Measurements from ENCODE around the gene APOL1. TPM values are rescaled to one million over a fixed set of nuclear protein-coding genes. Genes with fewer than 3 reads are reported as not detected.

The APOL1 gene
- total RNA-seq, 2 experiments from 2014 or later: 6.4 to 7.3 TPM

- ChIA-PET POLR2A (no interaction called here), CTCF (no interaction called here)
- Histone ChIP-seq H3K4me3 (ENCODE audit: low read length) (no peak overlapping the region), H3K36me3 (ENCODE audit: insufficient read depth, low read length) (no peaks in the 10 kb centered on the region), H3K4me1 (ENCODE audit: insufficient read depth, low read length) (peaks cover 6% of the 10 kb centered on the region), H3K27me3 (ENCODE audit: control insufficient read depth in 1 of 2, insufficient read depth in 2 of 2, low read length in 2 of 2) (peaks cover 0 to 4% of the 10 kb centered on the region in 2 experiments), H3K27ac (ENCODE audit: low read depth in 1 of 2, low read length in 2 of 2) (no peak overlapping the region), H3K9me3 (ENCODE audit: control insufficient read depth in 1 of 2, insufficient read depth in 1 of 2, low read length in 2 of 2) (no peaks in the 10 kb centered on the region)
- H3K4me3 Mint-ChIP-seq: no peak overlapping the region
- DNase-seq: no peak
- H3K9me3 Mint-ChIP-seq: no peaks in the 10 kb centered on the region
- H3K4me1 Mint-ChIP-seq (ENCODE audit: low read depth): peaks cover 10% of the 10 kb centered on the region
- peaks cover 44% of the 10 kb centered on the region for H3K27me3 Mint-ChIP-seq
- H3K36me3 Mint-ChIP-seq (ENCODE audit: low read depth): no peaks in the 10 kb centered on the region
- no peak overlapping the region for H3K27ac Mint-ChIP-seq
- ATAC-seq (ENCODE audit: poor library complexity): no peak
- intact Hi-C loops (cut with DNase I, micrococcal nuclease): no loop called here
- no peak for TF ChIP-seq CTCF (IDR thresholded peaks at IDR 0.05)
Measured at GRCh38 chr22:36215981-36216380, 37.0 kb upstream of the APOL1 start.

GRCh38 chr22:36218648-36219193 lies 34.2 kb upstream of the APOL1 start:
- no peak overlapping the region for H3K27ac ChIP-seq (ENCODE audit: low read depth in 1 of 2, low read length in 2 of 2)
- H3K27me3 ChIP-seq (ENCODE audit: control insufficient read depth in 1 of 2, insufficient read depth in 2 of 2, low read length in 2 of 2): peaks cover 0 to 4% of the 10 kb centered on the region in 2 experiments
- H3K36me3 Mint-ChIP-seq (ENCODE audit: low read depth): no peaks in the 10 kb centered on the region
- H3K4me1 Mint-ChIP-seq (ENCODE audit: low read depth): peaks cover 7% of the 10 kb centered on the region
- intact Hi-C loops (cut with DNase I, micrococcal nuclease): no loop called here
- H3K36me3 ChIP-seq (ENCODE audit: insufficient read depth, low read length): no peaks in the 10 kb centered on the region
- no peak overlapping the region for H3K4me3 ChIP-seq (ENCODE audit: low read length)
- H3K4me3 Mint-ChIP-seq: no peak overlapping the region
- no peaks in the 10 kb centered on the region for H3K9me3 ChIP-seq (ENCODE audit: control insufficient read depth in 1 of 2, insufficient read depth in 1 of 2, low read length in 2 of 2)
- DNase-seq (no peak), ATAC-seq (ENCODE audit: poor library complexity) (no peak)
- H3K27ac Mint-ChIP-seq: no peak overlapping the region
- ChIA-PET POLR2A (no interaction called here), CTCF (no interaction called here)
- no peak for TF ChIP-seq CTCF (IDR thresholded peaks at IDR 0.05)
- H3K4me1 ChIP-seq (ENCODE audit: insufficient read depth, low read length): peaks cover 3% of the 10 kb centered on the region
- H3K9me3 Mint-ChIP-seq: no peaks in the 10 kb centered on the region
- H3K27me3 Mint-ChIP-seq: peaks cover 26% of the 10 kb centered on the region

GRCh38 chr22:36220451-36220921 lies 32.4 kb upstream of the APOL1 start:
- Histone ChIP-seq H3K4me1 (ENCODE audit: insufficient read depth, low read length) (peaks cover 3% of the 10 kb centered on the region), H3K36me3 (ENCODE audit: insufficient read depth, low read length) (no peaks in the 10 kb centered on the region), H3K27ac (ENCODE audit: low read depth in 1 of 2, low read length in 2 of 2) (no peak overlapping the region), H3K27me3 (ENCODE audit: control insufficient read depth in 1 of 2, insufficient read depth in 2 of 2, low read length in 2 of 2) (peaks cover 0 to 4% of the 10 kb centered on the region in 2 experiments), H3K9me3 (ENCODE audit: control insufficient read depth in 1 of 2, insufficient read depth in 1 of 2, low read length in 2 of 2) (no peaks in the 10 kb centered on the region), H3K4me3 (ENCODE audit: low read length) (no peak overlapping the region)
- ChIA-PET CTCF (interaction anchor here (1.1 kb wide), 1 partner anchor 58 kb away, joined by 3 read pairs; no protein-coding TSS in a partner anchor), POLR2A (no interaction called here)
- peaks cover 20% of the 10 kb centered on the region for H3K27me3 Mint-ChIP-seq
- ATAC-seq (ENCODE audit: poor library complexity): no peak
- H3K4me1 Mint-ChIP-seq (ENCODE audit: low read depth): peaks cover 7% of the 10 kb centered on the region
- H3K27ac Mint-ChIP-seq: no peak overlapping the region
- no peak for TF ChIP-seq CTCF (IDR thresholded peaks at IDR 0.05)
- no peak overlapping the region for H3K4me3 Mint-ChIP-seq
- no peaks in the 10 kb centered on the region for H3K9me3 Mint-ChIP-seq
- intact Hi-C loops (cut with DNase I, micrococcal nuclease): loop anchor here in 1 of 2 experiments (5.0 kb wide), 2 partner anchors 73 to 868 kb away; no protein-coding TSS in a partner anchor
- no peak for DNase-seq
- no peaks in the 10 kb centered on the region for H3K36me3 Mint-ChIP-seq (ENCODE audit: low read depth)
